ENCODE data around the gene CENPE.
A peak's percentile ranks its signal among the peaks of the same experiment; 100 is the strongest.

The CENPE gene

DNA sequence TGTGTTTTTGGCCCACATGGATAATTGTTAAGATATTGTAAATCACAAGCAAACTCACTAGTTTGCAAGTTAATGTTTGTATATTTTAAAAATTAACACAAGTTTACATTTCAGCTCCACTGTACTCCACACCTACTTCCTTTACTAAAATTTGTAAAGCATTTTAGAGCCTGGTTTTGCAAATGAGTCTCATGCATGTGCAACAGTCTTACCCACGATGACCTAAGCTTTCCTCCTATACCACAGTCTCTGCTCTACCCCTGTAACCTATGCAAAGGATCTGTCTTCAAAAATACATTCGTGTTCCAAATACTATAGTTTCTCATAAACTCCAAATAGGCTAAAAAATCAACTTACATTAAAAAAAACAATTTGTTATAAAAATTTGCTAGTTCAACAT lies 108.7 kb downstream of the CENPE start:
- no peak overlapping the region for H3K4me3 ChIP-seq (ENCODE audit: low read length)
- no peak for DNase-seq (ENCODE audit: low read depth, low spot score)

DNA sequence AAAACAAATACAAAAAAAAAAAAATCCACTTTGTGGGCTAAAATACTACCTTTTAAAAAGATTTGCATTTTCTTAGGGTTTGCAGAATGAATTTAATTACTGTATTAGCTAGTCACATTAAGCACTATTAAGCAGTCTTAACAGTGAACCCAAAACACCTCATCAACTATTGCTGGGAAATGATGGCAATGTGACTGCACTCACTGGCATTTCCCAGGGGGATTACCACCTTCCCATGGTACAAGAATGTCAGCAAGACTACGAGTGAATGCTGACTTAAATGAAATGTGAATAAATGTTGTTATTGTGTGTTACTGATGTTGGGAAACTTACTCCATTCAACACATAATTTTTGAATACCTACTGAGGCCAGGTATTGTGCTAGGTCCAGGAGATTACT lies 111.6 kb downstream of the CENPE start:
- DNase-seq (ENCODE audit: low read depth, low spot score) = no peak
- H3K4me3 ChIP-seq (ENCODE audit: low read length) = no peak overlapping the region

DNA sequence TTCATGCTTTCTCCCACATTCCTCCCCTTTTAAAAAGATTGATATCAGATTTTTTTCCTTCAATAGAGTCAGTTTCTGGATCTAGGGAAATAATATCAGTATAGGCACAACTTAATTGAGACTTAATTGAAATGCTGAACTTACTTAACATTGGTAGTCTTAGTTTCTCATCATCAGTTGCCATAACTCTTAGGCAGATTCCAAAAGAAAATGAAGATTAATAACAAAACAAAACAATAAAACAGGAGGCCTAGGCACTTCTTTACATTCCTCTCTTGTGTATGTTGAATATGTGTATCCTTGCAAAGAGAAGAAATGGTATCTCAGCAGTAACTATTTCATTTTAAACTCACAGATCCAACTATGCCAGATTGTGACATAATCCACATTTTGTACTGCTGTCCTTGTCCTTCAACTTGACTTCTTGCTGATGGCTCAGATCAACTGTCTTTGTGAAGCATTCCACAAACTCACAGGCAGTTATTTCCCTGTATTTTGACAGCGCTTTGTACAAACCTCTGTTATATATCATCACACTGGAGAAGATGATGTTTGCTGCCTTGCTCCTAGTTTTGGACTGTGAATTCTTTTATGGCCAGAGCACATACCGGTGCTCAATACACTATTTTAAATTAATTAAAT lies 112.5 kb downstream of the CENPE start:
- no peak for DNase-seq (ENCODE audit: low read depth, low spot score)
- H3K4me3 ChIP-seq (ENCODE audit: low read length) = no peak overlapping the region

DNA sequence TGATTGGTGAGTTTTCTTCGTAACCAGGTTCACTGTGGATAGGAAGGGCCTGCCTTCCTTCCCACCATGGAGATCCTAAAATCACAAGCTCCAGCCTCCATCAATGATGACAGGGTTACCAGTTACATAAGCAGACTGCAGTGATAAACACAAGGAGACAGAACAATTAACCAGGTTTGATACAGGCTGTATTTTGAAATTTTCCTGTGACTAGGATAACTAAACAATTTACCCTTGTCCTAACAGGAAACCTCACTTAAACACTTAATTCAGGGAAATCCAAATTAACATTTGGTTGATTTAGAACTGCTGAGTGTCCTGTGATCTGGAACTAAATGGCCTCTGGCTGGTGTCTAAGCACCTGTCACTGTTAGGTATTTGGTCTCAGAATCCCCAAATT lies 118.5 kb downstream of the CENPE start:
- DNase-seq (ENCODE audit: low read depth, low spot score) = no peak
- H3K4me3 ChIP-seq (ENCODE audit: low read length) = no peak overlapping the region

DNA sequence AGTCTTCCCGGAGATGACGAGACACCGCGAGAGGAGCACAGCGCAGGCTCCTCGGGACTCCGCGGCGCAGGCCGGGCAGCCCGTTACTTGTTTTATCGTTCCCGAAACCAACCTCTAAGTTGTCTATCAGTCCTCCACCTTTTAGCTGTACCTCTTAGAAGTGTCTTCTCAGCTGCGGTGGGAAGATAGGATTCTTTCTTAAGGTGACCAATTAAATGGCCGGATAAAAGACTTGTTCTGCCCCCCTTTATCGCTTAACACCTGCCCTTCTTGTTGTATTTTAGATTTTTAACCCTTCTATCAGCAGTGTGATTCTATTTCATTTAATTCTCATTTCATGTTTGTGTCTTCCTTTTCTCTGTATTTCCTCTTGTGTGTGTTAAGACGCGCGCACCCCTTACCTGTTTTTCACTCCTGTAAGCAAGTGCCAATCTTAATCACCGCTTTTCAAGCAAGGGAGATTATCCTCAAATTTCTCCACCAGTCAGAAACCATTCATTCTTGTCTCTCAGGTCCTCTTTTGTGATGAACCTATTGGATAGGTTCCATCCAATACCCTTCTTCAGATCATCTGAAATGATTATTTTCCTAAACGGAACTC lies 121.3 kb downstream of the CENPE start, which contains the start of gene SLC9B2:
TSS of gene SLC9B2 (minus strand) at position 15 of the 601 bp plus-strand sequence. CDS start 9,211 bp downstream, outside the sequence.
- DNase-seq (ENCODE audit: low read depth, low spot score) = peak; percentile 28
- peak within 1 kb of the TSS; percentile 62 for H3K4me3 ChIP-seq (ENCODE audit: low read length)

DNA sequence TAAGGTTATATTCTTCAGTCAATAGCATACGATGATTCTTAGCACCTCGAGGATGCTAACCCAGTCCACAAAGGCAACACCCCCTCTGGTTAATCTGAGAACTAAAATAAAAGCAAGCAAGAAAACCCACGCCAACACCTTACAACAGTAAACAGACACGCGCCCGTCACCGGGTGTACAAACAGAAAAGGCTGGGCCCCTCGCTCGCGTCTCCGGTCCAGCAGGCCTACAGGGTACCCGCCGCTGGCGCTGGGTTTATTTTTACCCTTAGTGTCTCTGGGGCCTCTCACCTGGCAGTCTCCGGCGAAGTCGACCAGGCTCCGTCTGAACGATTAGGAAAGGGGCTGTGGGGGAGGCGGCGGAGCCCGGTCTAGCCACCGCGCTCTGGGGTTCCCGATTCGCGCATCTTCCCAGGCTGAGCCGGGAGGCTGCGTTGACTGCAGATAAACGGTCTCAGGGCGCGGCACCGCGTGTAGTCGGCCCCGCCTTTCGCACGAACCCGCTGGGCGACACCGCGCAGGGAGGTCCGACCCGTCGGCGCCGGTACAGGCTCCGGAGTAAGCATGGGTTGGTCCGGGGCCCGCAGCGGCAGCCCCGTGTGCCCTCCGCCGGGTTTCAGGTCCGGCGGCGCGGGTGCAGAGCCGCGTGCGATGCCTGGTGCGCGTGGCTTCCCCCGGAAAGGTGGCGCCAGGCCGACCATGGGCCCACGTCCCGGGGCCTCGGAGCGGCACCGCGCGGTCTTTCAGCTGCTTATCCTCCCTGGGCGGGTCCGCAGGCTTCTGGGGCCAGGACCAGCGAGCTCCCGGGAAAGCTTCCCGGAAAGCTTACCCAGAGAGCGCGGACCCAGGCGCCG lies 122.0 kb downstream of the CENPE start:
- peak; percentile 44 for DNase-seq (ENCODE audit: low read depth, low spot score)
- H3K4me3 ChIP-seq (ENCODE audit: low read length) = peak overlapping the region; percentile 62

DNA sequence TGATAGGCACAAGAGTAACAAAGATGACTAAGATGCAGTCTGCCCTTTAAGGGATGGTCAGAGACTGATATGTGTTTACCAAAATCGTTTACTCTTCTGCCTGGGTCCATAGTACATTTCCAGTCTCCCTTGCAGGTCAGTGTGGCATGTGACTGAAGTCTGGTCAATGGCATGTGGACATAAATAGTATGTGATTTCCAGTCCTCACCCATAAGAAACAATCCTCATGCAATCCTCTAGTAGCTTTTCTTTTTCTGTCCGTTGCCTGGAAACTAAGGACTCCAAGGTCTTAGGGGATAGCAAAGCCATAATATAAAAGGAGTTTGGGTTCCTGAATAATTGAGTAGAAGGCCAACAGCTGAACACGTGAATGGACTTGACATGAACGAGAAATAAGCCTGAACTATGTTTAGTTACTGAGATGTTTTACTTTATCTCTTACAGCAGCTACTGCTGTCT lies 122.7 kb downstream of the CENPE start:
- DNase-seq (ENCODE audit: low read depth, low spot score) = no peak
- H3K4me3 ChIP-seq (ENCODE audit: low read length) = peak overlapping the region; percentile 62

DNA sequence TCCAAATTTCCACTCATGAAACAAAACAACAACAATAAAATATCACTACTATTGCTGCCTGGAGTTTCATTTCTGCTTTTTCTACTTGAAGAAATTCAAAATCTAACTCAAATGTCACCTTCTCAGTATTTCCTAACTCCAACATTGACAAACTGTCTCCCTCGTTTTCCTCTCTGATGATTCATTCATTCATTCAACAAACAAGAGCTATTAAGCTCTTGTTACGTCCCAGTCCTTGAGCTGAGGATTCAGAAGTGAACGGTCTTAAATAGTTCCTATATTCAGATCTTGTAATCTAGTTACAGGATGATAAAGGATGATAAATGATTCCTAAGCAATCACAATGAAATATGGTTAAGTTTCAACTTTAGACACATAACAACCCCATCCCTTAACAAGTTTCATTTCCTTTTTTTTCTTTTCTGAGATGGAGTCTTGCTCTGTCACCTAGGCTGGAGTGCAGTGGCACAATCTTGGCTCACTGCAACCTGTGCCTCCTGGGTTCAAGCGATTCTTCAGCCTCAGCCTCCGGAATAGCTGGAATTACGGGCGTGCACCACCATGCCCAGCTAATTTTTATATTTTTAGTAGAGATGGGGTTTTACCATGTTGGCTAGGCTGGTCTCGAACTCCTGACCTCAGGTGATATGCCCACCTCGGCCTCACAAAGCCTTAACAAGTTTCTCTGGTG lies 123.3 kb downstream of the CENPE start:
- DNase-seq (ENCODE audit: low read depth, low spot score) = no peak
- no peak overlapping the region for H3K4me3 ChIP-seq (ENCODE audit: low read length)

DNA sequence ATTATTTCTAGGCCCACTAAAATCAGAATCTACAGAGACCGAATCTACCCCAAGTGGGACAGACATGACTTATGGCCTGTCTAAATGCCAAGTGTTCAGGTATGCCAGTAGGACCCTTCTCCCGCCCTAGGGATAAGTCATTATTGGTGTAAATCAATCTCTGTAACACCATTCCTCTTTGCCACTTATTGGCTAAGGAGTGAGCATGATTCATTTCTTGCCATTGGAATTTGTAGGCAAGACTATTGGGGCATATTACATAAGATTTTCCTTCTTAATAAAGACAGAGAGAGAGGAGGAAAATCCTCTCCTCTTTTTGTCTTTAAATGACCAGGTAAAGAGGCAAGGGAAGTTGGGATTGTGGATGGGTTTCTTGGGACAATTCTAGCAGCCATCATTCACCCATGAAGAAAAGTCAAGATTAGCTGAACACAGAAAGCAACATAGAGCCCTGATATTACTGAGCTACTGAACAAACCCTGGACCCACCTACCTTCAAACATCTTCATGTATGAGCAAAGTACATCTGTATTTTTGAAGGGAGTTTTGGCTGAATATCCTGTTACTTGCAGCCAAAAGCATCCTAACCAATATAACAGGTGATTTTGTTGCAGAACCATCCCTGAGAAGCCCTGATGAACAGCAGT lies 124.2 kb downstream of the CENPE start:
- H3K4me3 ChIP-seq (ENCODE audit: low read length) = no peak overlapping the region
- DNase-seq (ENCODE audit: low read depth, low spot score) = no peak

DNA sequence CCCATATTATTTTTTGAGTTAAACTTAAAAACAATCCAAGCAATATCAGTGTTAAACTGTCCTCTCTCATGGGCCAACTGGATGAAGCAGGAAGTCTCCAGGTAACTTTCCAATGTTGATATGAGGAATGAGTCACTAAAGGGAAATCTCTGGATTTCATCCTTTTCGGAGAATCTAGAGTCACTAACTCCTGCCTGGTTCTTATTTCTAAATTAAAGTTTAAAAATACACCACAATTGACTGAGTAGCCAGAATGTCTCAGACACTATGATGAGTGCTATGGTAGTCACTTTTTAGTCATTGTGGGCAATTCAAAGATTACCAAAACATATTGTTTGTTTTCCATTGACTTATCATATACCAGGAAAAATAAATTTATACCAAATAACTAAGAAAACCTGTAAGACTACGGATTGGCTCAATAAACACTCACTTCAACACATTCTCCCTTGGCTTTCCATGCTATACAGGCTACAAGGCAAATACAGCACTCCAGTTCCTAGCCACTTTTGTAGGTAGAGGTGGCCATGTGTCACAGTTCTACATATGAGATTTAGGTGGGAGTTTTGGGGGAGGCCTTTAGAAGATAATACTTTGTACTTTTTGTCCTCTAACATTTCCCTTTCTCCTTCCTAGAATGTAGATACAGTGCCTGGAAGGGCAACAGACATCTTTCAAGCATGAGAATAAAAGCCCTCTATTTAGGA lies 130.1 kb downstream of the CENPE start:
- H3K4me3 ChIP-seq (ENCODE audit: low read length) = no peak overlapping the region
- no peak for DNase-seq (ENCODE audit: low read depth, low spot score)

DNA sequence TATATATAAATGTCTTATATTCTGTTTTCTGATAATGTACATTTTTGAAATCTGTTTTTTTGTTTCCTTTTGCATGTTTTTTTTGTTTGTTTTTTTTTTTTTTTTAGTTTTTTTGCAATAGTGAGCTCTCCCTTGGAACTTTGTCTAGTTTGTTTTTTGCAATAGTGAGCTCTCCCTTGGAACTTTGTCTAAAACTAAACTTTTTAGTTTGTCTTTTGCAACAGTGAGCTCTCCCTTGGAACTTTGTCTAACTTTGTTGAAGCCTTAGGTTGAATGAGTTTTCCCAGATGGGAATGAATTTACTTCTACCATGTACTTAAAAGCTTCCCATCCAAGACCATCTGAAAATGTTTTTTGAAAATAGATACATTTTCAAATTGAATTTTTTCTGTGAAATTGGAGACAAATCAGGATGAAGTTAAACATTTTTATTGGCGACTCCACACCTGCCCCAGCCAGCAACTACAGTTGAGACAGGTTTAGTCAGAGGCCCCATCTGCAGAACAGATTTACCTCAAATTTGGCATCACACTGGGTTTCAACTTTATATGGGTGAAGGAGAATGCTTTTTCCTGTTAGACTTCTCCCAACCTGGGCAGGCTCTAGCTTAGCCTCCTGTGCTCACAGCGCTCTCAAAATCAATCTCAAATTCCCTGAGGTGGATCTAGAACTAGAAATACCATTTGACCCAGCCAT lies 137.5 kb downstream of the CENPE start:
- H3K4me3 ChIP-seq (ENCODE audit: low read length) = no peak overlapping the region
- no peak for DNase-seq (ENCODE audit: low read depth, low spot score)

Measured in Jurkat, Clone E6-1 (cell line).